Measurements from ENCODE around the gene CELA1. TPM values are rescaled to one million over a fixed set of nuclear protein-coding genes. Genes with fewer than 3 reads are reported as not detected.

Gene CELA1
- total RNA-seq, 1 donor from 2014 or later, result not detected

DNA sequence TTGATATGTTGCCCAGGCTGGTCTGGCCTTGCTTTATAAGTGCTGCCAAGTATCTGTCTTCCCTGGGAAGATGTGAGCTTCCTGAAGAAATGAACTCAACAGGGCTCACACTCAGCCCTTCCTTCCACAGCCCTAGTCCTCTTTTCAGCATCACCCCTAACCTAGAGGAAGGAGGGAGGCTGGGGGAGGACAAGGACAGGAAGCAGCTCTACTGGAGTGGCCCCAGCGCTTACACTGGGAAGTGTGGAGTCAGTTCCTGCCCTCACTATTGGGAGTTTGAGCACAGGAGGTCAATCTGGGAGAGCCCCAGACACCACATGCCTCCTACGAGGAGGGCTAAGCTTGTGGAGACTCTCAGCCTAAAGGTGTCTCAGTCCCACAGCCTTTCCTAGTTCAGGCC lies 27.9 kb upstream of the CELA1 start:
- peak; percentile 56 for DNase-seq

GRCh38 chr12:51373187-51373586 lies 26.7 kb upstream of the CELA1 start:
- no peak for DNase-seq

GRCh38 chr12:51372021-51372420 lies 25.5 kb upstream of the CELA1 start:
- DNase-seq, result no peak

- peak; percentile 96 for DNase-seq
These were observed 24.9 kb upstream of the CELA1 start for GRCh38 chr12:51371295-51371953.

DNA sequence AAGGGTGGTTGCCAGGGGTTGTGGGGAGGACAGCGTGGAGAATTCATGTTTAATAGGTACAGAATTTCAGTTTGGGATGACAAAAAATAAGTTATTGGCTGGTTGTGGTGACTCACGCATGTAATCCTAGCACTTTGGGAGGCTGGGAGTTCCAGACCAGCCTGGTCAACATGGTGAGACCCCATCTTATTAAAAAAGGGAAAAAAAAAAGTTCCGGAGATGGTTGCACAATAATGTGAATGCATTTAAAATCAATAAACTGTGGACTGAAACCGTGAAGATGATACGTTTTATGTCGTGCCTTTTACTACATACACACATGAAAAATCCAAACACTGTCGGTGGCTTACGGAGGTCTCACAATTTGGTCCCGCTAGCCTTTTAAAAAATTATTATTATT lies 24.2 kb upstream of the CELA1 start:
- no peak for DNase-seq

- no peak for DNase-seq
These were observed 23.1 kb upstream of the CELA1 start for GRCh38 chr12:51369581-51369980.

GRCh38 chr12:51368640-51369517 lies 22.4 kb upstream of the CELA1 start:
- DNase-seq, result peak; percentile 96

GRCh38 chr12:51365276-51365675 lies 18.8 kb upstream of the CELA1 start:
- no peak for DNase-seq

- no peak for DNase-seq
These were observed 17.5 kb upstream of the CELA1 start for GRCh38 chr12:51364001-51364400.

- DNase-seq, result no peak
These were observed 16.4 kb upstream of the CELA1 start for GRCh38 chr12:51362747-51363342.

- DNase-seq, result no peak
These were observed 15.8 kb upstream of the CELA1 start for GRCh38 chr12:51362307-51362706.

DNA sequence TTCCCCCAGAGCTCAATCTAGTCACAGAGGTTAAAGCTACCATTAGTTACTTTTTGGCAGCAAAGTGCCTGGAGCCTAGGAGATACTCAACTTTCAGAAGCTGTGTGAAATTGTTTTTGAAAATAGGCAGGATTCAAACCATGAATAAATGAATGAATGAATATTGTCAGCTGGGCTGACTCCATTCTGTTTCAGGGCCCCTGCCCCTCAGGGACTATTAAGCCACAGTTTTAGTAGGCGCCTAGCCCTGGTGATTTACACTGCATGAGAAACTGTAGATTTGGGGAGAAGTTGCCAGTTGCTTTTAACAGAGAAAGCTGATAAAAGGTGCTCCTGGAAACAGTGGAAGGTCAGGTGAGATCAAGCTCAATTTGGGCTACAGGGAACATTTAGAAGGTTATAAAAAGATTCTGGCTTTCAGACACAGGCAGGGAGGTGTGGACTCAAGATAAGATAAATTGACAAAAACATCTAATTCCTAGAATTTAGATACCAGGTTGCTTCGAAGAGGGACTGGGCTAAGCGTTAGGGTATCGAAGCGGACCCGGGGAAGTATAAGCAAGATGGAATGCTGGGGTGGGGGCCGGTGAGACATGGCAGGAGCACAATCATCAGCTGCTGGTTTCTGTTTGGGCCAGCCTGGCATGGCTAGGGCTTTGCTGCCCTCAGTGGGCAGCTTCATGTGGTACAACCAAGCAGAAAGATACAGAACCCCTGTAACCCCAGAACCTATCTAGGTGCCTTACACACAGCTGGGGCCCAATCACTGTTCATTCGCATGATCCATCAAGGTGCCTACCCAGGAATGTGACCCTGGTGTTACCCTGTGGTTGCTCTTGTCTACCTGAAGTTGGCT lies 14.9 kb upstream of the CELA1 start:
- DNase-seq, result no peak

DNA sequence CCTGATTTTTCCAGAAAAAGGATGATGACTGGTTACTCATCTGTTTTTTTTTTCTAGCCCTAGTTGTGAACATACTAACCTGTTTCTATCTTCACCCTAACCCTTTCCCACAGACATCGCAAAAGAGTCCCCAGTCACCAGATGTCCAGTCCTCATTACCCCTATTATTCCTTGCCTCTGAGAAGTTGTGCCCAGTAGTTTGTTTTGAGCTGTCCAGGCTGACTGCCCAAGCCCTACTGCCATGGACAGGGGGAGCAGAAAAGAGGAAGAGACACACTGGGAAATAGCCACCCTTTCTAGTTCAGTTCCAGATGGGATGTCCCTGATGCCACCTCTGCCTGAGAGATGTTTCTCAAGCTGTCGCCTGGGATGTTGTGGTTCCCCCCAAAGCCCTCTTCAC lies 13.8 kb upstream of the CELA1 start:
- DNase-seq, result no peak

DNA sequence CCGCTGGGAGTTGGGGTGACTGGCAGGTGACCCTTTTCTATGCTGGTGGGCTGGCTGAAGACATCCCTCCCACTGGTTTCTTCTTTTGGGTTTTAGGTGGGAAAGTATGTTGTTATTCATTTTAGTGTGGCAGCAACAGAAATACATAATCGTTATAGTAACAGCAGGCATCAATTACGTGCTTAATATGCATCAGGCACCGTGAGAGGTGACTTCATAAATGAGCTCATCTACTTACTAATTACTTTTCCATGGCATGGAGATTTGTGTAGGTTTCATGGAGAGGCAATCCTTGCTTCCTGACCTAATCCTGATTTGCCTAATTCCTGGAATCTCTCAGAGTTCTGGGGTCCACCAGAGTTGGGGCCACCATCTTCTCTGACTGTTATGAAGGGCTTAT lies 13.4 kb upstream of the CELA1 start:
- DNase-seq, result no peak

DNA sequence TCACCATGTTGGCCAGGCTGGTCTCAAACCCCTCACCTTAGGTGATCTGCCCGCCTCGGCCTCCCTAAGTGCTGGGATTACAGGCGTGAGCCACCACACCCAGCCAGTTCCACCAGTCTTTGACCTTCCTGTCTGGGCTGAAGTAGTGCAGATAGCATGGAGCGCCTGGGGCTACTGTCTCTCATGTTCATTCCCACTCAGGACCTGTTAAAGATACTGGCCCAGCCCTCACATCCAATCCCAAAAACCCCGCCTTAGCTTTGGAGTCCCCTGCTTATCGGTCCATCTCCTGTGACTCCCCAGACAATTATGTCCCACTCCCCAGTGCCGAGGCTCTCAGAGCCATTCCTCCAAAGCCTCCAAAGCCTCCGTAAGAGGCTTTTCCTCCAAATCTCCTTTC lies 12.0 kb upstream of the CELA1 start:
- no peak for DNase-seq

GRCh38 chr12:51357374-51358047 lies 11.0 kb upstream of the CELA1 start:
- no peak for DNase-seq

GRCh38 chr12:51351913-51352532 lies 5.5 kb upstream of the CELA1 start:
- peak; percentile 81 for DNase-seq

- no peak for DNase-seq
These were observed 2.5 kb upstream of the CELA1 start for GRCh38 chr12:51349026-51349425.

- no peak for DNase-seq
These were observed 1.6 kb upstream of the CELA1 start for GRCh38 chr12:51348116-51348515.

DNA sequence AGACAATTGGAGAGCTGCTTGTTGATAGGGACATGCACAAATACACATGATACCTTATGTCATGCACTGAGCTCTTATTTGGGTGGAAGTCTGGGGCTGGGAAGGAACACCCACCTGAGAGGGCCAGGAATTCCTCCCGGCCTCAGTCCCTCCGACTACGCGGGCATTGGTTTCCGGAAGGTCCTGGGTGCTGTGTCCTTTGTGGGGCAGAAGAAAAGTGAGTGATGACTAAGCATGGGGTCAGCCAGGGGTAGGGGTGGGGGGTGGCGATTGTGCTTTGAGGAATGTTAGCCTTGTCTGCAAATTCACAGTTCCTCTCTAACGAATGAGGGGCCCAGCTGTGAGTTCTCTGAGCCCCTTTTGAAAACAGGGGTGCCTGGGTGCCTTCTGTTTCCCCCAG lies 798 bp downstream of the CELA1 start:
- DNase-seq, result no peak

GRCh38 chr12:51343201-51343600 lies 3.3 kb downstream of the CELA1 start:
- DNase-seq, result no peak

DNA sequence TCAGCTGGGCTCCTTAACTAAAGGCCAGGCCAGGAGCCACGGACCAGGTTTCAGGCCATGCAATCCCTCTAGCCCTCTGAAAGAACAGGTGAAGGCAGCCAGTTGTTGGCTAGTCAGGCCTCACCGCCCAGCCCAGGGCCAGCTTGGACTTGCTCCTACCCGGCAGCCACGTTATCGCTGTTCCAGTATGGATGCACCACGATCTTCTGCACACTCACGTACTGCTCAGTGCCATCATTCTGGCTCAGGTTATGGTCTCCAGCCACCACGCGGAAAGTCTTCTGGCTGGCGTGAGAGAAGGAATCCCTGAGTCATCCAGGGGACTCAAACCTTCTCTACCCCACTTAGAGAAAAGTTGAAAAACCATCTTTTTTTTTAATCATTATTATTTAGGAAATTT lies 4.1 kb downstream of the CELA1 start:
- DNase-seq, result no peak

Measured in dermis blood vessel endothelial cell (primary cell).